Sigmoid colon (tissue), 4 donors: Measurements from ENCODE around the gene FZD2.

Source experiments
- EP300 ChIP-seq, 4 donors: sonication (generic); formaldehyde crosslinking; IDR thresholded peaks; one replicate each; pipeline ENCODE4 v1.6.1; 2017; ENCODE audit warnings: antibody characterized with exemption in 4 of 4
- POLR2A ChIP-seq, 2 donors: fragments of 450-650 bp; IDR thresholded peaks; one replicate each; pipeline ENCODE4 v1.6.1; 2016; ENCODE audit warnings: antibody characterized with exemption in 2 of 2, mild to moderate bottlenecking in 2 of 2, moderate library complexity in 2 of 2
- POLR2AphosphoS5 ChIP-seq, 4 donors: sonication (generic); formaldehyde crosslinking; IDR thresholded peaks; one replicate each; pipeline ENCODE4 v1.6.1; 2017; ENCODE audit warnings: antibody characterized with exemption in 4 of 4
- TF ChIP-seq, protein P1 (sequence below), 4 experiments: fragments of 450-650 bp in 3 of 4; fragments of 200-600 bp in 1 of 4; IDR thresholded peaks; one replicate each; pipeline ENCODE4 v1.5.1; 2016 to 2019; ENCODE audit warnings: antibody characterized with exemption in 4 of 4, mild to moderate bottlenecking in 3 of 4, moderate library complexity in 2 of 4

DNA sequence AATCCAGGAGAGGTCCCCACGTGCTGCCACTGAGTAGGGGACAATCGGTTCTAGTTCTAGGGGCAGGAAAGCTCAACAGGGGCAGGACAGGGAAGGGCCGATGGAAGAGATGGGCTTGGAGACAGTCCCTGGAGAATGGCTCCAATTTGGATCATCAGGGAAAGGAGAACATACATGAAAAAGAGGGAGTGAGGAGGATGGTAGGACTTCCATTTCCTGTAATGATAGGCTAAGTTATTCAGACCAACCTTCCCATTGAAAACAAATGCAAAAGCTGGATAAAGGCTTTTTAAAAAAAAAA lies 33.7 kb upstream of the FZD2 start:
- TF ChIP-seq POLR2A (IDR thresholded peaks at IDR 0.05): no peak
- TF ChIP-seq, protein P1, sequence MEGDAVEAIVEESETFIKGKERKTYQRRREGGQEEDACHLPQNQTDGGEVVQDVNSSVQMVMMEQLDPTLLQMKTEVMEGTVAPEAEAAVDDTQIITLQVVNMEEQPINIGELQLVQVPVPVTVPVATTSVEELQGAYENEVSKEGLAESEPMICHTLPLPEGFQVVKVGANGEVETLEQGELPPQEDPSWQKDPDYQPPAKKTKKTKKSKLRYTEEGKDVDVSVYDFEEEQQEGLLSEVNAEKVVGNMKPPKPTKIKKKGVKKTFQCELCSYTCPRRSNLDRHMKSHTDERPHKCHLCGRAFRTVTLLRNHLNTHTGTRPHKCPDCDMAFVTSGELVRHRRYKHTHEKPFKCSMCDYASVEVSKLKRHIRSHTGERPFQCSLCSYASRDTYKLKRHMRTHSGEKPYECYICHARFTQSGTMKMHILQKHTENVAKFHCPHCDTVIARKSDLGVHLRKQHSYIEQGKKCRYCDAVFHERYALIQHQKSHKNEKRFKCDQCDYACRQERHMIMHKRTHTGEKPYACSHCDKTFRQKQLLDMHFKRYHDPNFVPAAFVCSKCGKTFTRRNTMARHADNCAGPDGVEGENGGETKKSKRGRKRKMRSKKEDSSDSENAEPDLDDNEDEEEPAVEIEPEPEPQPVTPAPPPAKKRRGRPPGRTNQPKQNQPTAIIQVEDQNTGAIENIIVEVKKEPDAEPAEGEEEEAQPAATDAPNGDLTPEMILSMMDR (IDR thresholded peaks at IDR 0.05): no peak
- TF ChIP-seq POLR2AphosphoS5 (IDR thresholded peaks at IDR 0.05): no peak
- no peak for TF ChIP-seq EP300 (IDR thresholded peaks at IDR 0.05)
